ENCODE measurements around the gene RAB6A. TPM values are rescaled to one million over a fixed set of nuclear protein-coding genes. Genes with fewer than 3 reads are reported as not detected.

The RAB6A gene
- total and polyA plus RNA-seq, 2 of the 8 experiments (the other 6 are each of a cell fraction or from before 2014, with no cell fraction given): 24.4 to 88.6 TPM

DNA sequence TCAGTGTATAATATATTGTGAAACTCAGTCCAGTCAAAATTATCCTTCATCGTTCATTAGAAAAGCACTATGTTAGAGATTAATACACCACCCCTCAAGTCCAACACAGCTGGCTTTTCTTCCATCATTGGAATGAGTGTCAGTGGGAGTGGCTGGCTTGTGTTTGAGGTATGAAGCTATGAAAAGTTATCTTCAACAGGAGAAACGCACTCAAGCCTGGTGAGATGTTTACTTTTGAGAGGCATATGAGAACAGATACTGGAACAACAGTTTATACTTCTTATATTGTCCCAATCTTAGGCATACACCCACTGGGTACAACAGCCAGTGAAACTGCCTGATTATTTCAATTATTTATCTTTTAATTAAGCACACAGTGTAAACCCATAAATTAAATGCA is 80.2 kb downstream of the RAB6A start:
- Histone ChIP-seq H4K5ac (ENCODE audit: insufficient read length, low read depth, low read length) (no peak overlapping the region), H3K4me1 (replicated peaks in 1 of 4; ENCODE audit: control insufficient read depth in 3 of 4, insufficient read depth in 4 of 4, low read length in 3 of 4) (no peaks in the 10 kb centered on the region), H3K27me3 (replicated peaks in 1 of 4; ENCODE audit: control insufficient read depth in 3 of 4, extremely low read depth in 1 of 4, insufficient read depth in 3 of 4, low read length in 3 of 4) (no peaks in the 10 kb centered on the region), H2AFZ (ENCODE audit: low read length) (no peak overlapping the region), H3K4me2 (ENCODE audit: insufficient read depth in 1 of 2, low read depth in 2 of 2, low read length in 2 of 2) (no peak overlapping the region), H3K23me2 (ENCODE audit: low read depth, low read length) (no peaks in the 10 kb centered on the region), H3K9me3 (ENCODE audit: insufficient read depth in 2 of 2, low read depth in 1 of 2, low read length in 1 of 2) (no peaks in the 10 kb centered on the region), H4K8ac (ENCODE audit: extremely low read depth, insufficient read depth, low read length) (no peak overlapping the region), H4K91ac (replicated peaks; ENCODE audit: insufficient read length, low read length) (no peak overlapping the region), H3K27ac (ENCODE audit: low read depth, low read length) (no peak overlapping the region), H4K20me1 (replicated peaks in 1 of 2; ENCODE audit: control insufficient read depth in 1 of 2, insufficient read depth in 2 of 2, low read length in 2 of 2) (no peaks in the 10 kb centered on the region), H3K56ac (replicated peaks; ENCODE audit: insufficient read length, low read depth, low read length) (no peak overlapping the region), H3K14ac (ENCODE audit: insufficient read length) (no peak overlapping the region), H2AK5ac (ENCODE audit: low read depth, low read length) (no peak overlapping the region), H3K79me2 (ENCODE audit: control insufficient read depth in 1 of 2, insufficient read depth in 2 of 2, low read length in 2 of 2) (no peaks in the 10 kb centered on the region), H3K23ac (ENCODE audit: insufficient read length) (no peak overlapping the region), H3K18ac (ENCODE audit: extremely low read depth, low read length) (no peak overlapping the region), H3K79me1 (ENCODE audit: low read depth, low read length) (no peaks in the 10 kb centered on the region), H2BK15ac (ENCODE audit: low read length) (no peak overlapping the region), H3K36me3 (ENCODE audit: control insufficient read depth in 2 of 4, insufficient read depth in 4 of 4, low read length in 3 of 4) (peaks cover 0 to 5% (median 2%) of the 10 kb centered on the region in 4 experiments; a peak in 1 of 8 replicates), H2BK12ac (ENCODE audit: low read depth, low read length) (no peak overlapping the region), H3K4ac (replicated peaks; ENCODE audit: insufficient read length, low read depth, low read length) (no peak overlapping the region), H2BK20ac (ENCODE audit: low read length) (no peak overlapping the region), H3K4me3 (ENCODE audit: extremely low read depth in 1 of 4, insufficient read depth in 2 of 4, low read depth in 3 of 4, low read length in 4 of 4) (no peak overlapping the region), H2BK5ac (ENCODE audit: low read depth, low read length) (no peak overlapping the region), H3K9ac (replicated peaks in 1 of 4; ENCODE audit: extremely low read depth in 1 of 4, low read depth in 3 of 4, low read length in 3 of 4) (no peak overlapping the region), H2BK120ac (replicated peaks; ENCODE audit: low read depth, low read length) (no peak overlapping the region)
- no peak for FAIRE-seq
- 87% methylated on average over 2 of the region's 2 CpGs; no CpG with 5 or more reads in 1 of the 2 experiments for WGBS, 2 experiments (ENCODE audit: extremely low coverage in 1 of 2, insufficient coverage in 1 of 2, insufficient read length in 1 of 2, insufficient replicate concordance in 2 of 2, low coverage in 1 of 2, low lambda C conversion rate in 2 of 2, missing lambda C conversion rate in 1 of 2)
- ChIA-PET POLR2A (ENCODE audit: partially characterized antibody) (interaction anchor here (0.6 to 1.2 kb wide), 2 partner anchors 39 to 183 kb away, joined by 3 read pairs; no protein-coding TSS in a partner anchor), CTCF (ENCODE audit: partially characterized antibody) (interaction anchor here (0.5 to 1.4 kb wide), 3 partner anchors 19 to 216 kb away, joined by 3 to 5 read pairs (median 3); no protein-coding TSS in a partner anchor)
- no peak for DNase-seq (ENCODE audit: low read depth in 1 of 2, low spot score in 2 of 2)
- TF ChIP-seq SP1 (IDR thresholded peaks at IDR 0.05; ENCODE audit: low read depth, low read length) (no peak), CHD2 (IDR thresholded peaks at IDR 0.05; ENCODE audit: low read length) (no peak), RXRA (IDR thresholded peaks at IDR 0.05; ENCODE audit: insufficient read depth, low read depth, low read length) (no peak), NRF1 (IDR thresholded peaks at IDR 0.05; ENCODE audit: low read depth, low read length) (no peak), EGR1 (IDR thresholded peaks at IDR 0.05; ENCODE audit: borderline replicate concordance, low read depth, low read length) (no peak), CEBPB (IDR thresholded peaks at IDR 0.05; ENCODE audit: low read depth, low read length) (no peak)

Measured in H1 (cell line).